PC-3 (cell line): ENCODE results near the gene WWP2.

ENCODE experiments used
- CTCF ChIP-seq: fragments of 300-600 bp; sonication (generic); conservative IDR thresholded peaks from 2 replicates; pipeline ENCODE4 v1.5.1; 2017; ENCODE audit warnings: antibody characterized with exemption, low read depth, mild to moderate bottlenecking, low read length
- EZH2 ChIP-seq: fragments of 300-600 bp; sonication (generic); IDR thresholded peaks from one replicate; pipeline ENCODE4 v1.6.1; 2017; ENCODE audit warnings: antibody characterized with exemption, mild to moderate bottlenecking, low read length; ENCODE audit not compliant: unreplicated experiment

DNA sequence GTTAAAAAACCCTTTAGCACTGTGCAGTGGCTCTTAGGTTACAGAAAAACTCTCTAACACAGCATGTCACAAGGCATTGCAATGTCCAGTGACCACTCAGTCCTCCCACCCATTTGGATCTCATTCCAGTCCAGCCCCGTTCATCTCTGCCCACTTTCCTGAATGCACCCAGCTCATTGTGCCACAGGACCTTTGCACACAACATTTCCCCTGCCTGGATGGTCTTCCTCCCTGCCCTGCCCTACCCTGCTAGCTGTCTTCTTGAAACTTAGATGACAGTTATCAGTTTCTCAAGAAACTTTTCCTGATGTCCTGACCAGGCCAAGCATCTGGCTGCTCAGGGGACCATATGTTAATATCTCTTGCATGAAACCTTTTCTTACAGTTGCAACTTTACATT is 67.2 kb downstream of the WWP2 start:
- TF ChIP-seq CTCF (no peak), EZH2 (no peak)
